Stimulated activated CD4-positive, alpha-beta T cell treated with anti-CD3 and anti-CD28 coated beads, Interleukin-2, amount 100 ng/mL, for 48 hours (primary cell): ENCODE measurements around the gene GADD45G.

Experiments used
- DNase-seq, 2 donors: peaks; one replicate each; pipeline ENCODE4 v3.0.0-alpha.2; 2020

Gene GADD45G

DNA sequence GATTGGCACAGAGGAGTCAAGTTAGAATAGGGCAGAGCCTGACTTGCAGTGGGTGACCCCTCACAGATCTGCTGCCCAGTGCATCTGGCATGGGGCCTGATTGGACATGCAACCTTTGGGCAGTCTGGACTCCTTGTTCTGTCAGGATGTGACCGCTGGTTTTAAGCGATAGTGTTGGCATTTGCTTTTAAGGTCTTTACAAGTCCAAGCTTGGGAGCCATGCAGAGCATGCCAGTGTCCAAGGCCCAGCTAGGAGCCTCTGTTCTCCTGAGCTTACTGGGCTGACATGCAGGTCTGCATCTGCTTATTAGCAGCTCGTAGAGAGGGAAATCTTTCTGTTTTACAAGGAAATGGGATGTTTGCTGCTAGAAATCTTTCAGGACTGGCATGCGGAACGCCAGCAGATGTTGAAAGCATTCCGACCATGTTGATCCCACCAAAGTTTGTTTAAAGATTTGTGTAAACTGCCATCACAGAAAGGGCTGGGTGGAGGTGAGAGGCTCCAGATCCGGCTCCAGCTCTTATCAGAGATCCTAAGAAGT lies 27.5 kb downstream of the GADD45G start:
- no peak for DNase-seq

DNA sequence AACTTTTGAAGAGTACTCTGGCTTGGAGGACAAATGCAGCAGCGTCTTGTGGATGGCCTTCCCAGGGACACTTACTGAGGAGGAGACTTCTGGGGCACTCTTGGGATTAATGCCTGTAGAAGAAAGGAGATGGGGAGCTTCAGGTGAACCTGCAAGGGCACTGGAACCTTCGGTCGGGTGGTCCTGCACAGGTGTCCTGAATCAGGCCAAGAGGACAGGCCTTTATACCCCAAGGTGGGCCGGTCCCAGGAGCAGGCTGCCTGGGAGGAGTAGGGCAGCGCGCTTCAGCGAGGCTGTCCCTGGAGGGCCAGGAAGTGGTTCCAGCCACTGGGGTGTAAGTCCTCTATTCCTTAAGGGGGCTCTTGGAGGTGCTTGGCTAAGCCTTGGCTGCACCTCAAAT lies 27.9 kb downstream of the GADD45G start:
- DNase-seq, result no peak

DNA sequence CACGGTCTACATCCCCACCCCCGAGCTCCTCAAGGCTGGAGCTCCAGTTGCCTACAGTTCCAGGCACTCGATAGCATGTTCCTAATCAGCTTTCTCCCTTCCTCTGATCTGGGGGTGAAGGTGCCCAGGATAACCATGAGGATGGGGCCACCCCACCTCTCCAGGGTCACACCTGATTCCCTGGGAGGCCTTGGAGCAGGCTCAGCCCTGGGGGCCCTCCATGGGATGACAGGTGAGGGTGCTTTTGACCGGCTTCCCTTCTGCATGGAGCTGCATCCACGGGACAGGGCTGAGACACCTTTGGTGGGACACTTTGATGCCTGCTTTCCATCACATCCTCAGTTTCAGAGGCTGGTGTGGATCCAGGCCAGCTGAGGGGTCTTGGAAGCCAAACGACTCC lies 28.6 kb downstream of the GADD45G start:
- no peak for DNase-seq

DNA sequence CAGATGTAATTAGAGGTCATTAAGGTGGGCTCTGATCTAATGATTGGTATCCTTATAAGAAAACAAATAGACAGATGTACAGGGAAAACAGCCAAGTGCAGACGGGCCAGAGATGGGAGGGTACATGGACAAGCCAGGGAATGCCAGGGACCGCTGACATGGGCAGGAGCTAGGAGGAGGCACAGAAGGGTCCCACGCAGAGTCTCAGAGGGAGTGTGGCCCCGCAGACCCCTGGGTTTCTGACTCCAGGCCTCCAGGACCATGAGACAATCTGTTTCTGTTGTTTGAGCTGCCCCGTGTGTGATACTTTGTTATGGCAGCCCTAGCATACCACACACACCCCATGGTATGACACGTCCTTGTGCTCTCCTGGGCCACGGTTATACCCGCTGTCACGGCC lies 29.1 kb downstream of the GADD45G start:
- no peak for DNase-seq

DNA sequence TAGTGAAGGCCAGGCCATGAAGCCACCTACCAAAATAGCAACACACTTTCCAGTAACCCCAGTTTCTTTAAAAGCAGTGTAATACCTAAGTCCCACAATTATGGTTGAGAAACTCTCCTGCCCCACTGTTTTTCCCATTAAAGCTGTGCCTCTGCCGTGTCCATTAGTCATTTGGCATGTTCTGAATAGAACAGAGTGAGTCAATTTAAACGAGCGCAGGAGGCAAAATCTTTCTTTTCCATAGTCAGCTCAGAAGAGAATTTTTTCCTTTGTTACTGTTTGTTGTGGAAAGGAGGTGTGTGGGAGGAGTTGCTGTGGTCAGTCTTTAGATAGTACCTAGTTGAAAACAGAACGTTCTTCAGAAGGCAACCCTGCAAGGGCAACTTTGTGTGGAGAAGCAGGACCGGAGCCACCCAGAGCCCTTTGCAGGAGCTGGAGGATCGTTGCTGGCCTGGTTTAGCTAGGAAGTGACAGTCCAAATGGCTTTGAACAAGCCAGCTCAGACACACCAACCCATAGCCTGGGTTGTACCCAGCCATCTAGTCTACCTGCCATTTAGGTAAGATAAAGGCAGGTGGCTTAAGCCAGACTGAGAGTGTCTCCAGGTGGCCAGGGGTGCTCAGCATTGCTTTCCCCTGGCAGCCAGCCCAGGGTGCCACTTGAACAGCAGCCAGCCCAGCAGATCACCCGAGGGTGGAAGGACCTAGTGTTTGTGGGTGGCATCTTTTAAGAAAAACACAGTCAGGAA lies 30.4 kb downstream of the GADD45G start:
- no peak for DNase-seq

DNA sequence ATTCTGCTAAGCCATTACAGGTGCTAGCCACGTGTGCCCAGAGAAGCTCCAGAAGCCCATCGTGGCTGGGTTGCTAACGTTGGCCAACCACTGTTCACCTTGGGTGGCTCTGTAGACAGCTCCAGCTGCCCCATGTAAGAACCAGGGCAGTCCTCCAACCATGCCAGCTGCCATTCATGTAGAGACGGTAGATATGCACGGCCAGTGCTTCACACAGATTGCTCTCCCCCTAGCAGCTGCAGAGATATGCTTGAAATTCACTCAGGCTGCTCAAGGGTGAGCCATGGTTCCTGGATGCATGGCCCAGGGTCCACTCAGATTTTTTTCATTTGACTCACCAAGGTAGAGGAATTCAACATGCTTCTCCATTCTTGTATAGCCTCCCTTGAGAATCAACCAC lies 31.0 kb downstream of the GADD45G start:
- no peak for DNase-seq

DNA sequence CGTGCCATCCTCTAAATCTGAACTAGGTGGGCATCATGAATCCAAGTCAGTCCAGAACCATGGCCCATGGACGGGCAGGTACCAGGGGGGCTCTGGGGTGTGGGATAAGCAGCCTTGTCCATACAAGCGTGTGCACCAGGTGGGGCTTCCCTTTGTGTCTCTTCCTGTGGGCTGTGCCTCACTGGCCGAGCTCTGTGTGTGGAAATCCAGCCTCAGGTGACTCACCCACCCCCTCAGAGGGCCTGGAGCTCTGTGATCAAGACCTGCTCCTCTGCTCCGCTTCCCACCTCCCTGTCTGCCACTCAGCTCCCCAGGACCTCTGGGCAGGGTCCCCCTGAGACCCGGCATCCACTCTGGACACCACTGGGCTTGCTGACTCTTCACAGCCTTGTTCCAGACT lies 33.0 kb downstream of the GADD45G start:
- no peak for DNase-seq

DNA sequence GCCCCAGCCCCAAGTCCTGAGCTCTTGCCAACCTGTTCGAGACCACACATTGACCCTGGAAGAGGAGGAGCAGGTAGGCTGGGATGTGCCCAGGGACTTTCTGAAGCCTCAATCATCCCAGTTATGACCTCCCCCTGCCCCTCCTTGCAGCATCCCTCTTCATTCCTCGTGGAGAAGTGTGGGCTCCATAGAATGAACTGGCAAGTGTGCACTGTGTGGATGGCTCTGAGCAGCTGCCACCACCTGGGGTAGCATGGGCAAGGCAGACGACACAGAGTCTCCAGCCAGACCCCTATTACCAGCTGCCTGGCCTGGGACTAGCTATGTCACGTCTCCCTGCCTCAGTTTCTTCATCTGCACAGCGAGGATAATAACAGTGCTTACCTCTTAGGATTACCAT lies 33.5 kb downstream of the GADD45G start:
- DNase-seq, result no peak

DNA sequence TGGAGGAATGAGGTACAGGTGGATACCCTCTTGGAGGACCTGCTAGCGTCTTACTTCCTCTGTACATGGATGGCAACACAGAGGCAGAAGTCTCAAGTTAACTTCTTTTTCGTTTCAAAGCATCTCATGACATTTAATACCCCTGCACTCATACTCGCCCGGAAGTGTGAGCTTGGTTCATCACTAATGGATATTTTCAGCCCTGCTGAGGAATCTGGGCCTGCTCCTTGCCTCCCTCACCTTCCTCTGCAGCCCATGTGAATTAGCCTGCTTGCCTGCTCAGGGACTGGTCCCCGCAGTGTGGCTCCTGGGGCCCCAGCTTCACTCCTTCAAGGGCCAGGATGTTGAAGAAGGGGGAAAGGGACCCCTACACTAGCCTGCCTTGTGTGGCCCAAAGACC lies 34.1 kb downstream of the GADD45G start:
- DNase-seq, result no peak

DNA sequence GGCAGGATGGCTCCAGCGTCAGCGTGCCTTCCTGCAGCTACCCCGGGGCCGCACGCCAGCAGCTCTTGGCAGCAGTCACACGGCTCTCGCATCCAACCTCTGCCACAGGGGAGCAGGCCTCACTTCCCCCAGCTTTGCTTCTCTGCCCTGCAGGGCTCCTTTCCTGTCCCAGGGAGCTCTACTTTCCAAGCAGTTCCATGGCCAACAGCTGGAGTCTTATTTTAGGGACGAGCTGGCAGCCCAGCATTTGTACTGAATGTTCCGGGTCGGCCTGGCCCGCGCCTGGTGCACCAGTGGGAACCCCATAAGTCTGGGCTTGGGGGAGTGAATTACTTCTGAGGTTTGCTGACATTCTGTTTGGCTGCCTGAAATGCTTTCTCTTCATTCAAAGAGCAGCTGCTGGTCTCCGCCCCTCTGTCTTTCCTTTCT lies 34.6 kb downstream of the GADD45G start:
- no peak for DNase-seq

DNA sequence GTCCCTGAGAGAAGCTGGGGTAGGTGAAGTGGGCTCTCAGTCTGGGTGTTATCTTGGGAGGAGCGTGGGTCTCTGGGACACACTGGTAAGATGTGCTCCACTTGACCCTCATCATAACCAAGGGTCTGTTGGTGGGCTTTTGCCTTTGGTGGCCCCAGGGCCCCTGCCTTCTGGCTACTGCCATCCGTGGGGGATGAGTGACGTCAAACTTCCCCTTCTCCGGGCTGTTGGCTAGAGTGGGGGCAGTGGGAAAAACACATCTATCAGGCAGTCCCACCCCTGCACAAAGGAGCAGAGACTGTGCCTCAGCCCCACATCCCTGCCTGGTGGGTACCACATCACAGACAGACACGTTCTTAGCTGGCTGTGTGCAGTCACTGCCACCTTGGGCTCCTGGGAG lies 35.1 kb downstream of the GADD45G start:
- no peak for DNase-seq

DNA sequence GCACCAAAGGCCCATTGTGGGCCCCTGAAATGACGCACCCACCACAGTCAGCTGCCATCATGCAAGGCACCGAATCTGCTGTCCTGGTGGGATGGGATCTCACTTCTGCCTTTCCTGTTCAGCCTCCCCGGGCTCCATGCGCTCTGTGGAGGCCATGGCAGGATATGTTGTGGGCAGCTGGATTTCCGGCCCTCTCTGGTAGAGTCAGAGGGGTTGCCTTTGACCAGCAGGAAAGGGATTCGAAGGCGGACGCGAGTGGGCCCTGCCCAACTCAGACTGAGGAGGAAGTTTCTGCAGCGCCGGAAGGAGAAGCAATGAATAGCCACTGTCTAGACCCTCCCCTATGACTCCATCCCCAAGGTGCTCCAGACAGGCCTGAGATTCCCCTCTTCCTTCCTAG lies 35.5 kb downstream of the GADD45G start:
- DNase-seq, result no peak

DNA sequence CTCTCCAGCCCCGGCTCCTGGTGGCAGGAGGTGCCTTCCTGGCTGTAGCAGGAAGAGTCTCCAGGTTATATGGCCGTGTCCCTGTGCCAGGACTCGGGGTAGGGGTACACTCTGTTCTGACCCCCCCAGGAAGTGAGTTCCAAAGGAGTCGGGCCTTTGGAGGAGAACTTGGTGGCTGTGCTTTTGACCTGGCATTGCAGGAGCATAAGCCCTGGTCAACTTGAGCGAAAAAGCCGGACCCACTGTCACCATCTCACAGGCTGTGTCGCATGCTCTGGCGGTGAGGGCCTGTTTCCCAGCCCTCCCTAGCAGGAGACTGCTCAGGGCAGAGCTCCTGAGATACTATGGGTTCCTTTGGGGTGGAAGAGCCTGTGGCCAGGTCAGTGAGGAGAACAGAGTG lies 36.0 kb downstream of the GADD45G start:
- DNase-seq, result no peak

DNA sequence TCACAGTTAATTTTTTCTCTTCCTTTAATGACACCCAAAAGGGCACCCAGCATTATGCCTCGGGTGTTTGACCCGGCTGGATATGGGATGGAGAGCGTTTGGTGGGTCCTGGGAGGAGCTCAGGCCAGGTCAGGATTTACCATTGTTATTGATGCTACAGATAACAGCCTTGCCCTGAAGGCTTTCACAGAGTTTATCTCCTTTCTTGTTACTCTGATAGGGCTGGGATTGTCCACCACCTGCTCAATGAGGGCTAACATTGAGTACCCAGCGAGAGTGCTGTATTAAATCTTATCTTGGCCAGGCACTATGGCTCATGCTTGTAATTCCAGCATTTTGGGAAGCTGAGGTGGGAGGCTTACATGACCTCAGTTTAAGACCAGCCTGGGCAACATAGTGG lies 37.2 kb downstream of the GADD45G start:
- no peak for DNase-seq

DNA sequence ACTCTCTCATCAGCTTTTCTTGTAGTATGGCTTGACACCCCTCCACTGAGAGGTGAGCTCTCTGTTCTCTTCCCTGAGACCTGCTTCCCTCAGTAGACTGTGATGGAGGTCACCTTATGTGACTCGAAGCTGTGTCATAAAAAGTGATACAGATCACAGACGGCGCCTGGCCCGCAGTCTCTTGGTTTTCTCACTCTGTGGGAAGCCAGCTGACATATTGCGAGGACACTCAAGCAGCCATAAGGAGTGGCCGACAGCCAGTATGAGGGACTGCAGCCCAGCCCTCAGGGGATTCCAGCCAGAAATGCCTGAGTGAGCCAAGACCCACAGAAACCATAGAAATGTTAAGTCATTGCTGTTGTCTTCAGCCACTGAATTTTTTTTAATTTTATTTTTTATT lies 38.0 kb downstream of the GADD45G start:
- no peak for DNase-seq

DNA sequence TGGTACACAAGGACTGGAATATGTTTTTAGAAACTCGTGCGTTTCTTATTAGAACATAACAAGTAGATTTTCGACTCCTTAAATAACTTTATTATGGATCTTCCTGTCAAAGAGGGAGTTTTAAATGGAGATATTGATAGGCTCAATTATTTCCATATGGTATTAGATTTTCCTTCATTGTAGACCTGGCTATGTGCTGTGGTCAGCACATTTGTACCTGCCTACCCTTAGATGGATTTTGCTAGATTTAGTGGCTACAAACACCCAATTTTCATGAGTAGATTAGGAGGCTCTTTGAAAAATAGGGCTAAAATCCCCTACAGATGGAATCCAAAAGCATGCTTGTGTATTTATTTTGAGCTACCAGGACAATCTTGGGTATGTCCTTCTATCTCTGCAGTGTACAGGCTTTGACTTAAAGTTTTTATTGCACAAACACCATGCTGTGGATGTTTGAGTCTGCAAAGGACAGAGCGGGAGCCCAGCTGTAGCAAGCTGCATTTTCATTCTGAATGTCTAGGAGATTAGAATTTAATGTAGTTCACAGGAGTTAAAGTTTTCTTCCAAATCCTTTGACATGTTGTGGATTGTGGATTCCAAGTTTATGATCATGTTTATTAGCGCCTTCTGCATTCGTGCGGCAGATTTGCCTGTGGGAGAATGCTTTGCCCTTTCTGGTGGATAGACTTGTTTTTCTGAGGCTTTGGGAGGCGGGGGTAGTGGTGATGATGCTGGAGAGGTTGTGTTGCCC lies 41.6 kb downstream of the GADD45G start:
- DNase-seq, result no peak

DNA sequence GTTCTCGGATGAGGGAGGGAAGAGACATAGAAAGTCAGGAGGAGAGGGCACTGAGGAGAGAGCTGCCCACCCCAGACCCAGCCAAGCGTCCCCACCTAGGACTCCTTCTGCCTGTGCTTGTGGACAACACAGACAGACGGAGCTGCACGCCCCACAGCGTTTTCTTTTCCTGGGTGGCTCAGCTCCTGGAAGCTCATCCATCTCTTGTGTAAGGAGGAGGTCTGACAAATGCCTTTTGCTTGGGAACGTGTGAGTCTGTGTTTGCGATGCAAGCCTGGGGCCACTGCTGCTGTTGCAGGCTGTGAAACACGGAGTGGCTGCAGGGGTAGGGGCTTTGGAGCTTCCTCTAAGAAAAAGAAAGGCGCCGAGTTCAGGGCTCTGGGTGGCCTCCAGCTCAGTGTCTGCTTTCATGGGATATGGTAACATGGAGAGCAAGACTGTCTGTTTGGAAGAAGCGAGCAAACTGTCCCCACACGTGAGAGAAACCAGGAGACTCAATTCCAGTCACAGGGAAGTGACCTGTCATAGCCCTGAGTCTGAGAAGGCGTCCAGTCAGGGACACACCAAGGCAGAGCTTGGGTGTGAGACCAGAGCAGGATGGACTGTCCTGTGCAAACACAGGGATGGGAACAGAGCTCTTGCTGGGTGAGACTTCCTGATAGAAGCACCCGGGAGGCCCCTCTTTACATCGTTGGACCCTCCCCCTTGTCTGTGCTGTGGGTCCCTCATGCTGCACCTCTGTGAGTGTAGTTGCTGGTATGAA lies 42.7 kb downstream of the GADD45G start:
- no peak for DNase-seq

DNA sequence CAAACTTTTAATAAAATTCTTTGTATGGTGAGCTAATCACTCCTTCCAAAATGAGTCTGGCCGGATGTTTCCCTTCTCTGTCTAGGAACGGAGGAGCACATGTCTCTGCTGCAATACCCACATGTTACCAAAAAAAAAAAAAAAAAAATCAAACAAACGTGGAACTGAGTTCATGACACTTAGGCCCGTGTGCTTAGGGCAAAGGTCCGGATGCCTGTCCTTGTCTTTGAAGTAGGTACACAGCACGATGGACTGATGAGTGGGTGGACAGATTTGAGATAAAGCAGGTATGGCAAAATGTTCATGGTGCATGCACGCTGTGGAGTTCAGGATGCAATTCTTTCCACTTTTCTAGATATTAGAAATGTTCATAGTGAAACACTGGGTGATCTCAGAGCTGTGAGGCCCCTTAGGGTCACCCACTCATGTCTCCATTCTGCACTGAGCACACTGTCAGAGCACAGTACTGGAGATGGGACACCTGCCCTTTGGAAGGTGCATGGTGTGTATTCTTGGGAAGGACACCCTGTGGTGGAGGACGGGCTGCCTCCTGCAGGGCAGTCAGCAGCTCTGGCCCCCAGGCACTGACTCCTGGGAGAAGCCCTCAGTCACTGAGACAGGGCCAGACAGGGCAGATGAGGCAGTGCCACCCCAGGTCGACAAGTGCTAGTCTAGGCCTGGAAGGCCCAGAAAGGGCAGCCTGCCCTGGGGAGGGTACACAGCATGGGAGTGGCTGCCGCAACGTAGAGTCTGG lies 43.6 kb downstream of the GADD45G start:
- DNase-seq, result no peak

DNA sequence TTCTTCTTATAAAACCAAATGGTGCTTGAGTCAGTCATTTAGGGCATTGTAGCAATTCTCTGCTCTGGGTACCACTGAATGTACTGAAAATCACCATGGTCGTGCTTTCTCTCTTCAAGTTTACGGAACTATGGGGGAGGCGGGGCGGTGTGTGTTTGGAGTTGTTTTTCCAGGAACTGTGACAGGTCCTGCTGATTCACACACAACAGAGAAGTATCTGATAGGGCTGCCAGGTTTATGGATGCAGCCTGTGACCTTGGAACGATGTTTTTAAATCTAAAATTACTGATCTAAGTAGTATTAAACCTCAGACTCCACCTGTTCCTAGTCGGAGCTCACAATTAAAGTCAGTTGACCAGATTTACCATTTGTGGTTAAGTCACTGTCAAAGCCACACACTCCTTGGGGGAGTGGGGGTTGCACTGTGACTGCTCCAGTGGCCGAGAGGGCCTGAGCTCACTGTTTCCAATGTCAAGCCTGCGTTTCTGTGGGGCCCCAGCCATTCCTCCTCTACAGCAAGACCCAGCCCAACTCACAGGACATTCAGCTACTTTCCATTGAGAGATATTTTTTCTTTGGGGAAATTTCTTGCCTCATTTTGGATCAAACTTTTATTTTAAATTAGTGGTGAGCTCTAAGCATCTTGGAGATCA lies 44.4 kb downstream of the GADD45G start:
- DNase-seq, result no peak

DNA sequence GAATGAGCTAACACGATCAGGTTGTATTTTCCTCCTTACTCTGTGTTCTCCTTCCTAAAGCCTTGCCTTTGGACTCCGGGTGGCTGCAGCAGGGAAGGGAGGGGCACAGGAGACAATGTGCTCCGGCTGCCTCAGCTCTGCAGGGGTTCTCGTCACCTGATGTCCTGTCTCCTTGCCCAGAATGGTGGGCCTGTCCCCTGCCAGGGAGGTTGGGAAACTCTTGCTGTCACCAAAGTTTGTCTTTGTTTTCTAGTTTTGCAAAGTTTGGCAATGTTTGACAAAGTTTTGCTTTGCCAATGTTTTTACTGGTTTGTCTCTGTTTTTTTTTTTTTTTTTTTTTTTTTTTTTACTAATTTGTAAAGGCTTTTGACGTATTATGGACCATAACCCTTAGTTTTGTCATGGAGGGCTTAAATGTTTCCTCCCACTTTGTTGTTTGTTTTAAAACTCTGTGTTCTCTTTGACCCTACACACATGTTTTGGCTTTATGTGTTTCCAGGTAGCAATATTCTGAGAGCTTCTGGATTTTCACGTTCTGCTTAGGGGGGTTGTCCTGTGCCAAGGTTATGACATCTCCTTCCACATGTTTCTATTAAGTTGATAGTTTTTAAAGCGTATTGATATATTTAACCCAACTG lies 49.3 kb downstream of the GADD45G start:
- no peak for DNase-seq

DNA sequence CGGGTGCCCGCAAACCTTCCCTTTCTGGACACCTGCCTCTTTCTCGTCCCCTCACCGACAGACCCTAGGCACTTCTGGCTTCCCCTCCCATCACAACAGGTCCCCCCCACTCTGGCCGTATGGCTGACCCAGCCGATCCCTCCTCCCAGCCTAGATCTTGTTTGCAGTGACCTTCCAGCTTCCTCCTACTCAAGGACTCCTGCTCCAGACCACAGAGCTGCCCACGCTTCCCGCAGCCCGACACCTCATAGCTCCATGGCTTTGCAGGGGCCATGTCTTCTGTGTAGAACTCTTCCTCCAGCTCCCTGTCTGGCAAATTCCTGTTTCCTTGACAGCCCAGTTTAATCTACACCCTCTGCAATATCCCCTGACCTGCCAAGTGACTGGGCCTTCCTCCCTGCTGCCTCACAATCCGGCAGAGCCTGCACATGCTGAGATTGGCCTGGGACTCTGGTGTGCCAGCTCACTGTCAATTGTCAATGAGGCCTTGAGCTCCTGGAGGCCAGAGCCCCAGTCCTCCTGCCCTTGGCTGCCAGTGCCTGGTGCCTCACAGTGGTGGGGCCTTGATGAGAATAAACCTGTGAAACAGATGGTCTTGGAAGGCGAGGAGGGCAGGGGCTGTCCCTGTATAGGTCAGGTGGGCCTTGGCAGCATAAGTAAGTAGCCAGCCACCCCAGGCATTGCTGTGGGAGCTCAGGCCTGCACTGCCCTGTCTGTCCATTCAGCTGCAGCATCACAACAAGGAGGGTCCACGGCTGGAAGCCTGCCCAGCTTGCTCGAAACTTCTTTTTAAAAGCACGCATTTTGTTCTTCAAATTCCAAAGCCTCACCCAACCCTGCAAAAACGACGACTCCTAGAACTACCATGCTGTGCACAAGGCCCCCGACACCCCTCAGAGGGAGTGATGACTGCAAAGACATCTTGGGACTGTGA lies 50.5 kb downstream of the GADD45G start:
- DNase-seq, result no peak
